HL-60 (cell line): ENCODE data around the gene PCDHAC1.

Experiments
- DNase-seq, 2 experiments: peaks; one replicate each; pipeline ENCODE4 v3.0.0-alpha.2; 2010 to 2020; ENCODE audit warnings: low read depth in 1 of 2, low spot score in 1 of 2
- H3K27ac ChIP-seq: fragments of 250-450 bp; sonication (Bioruptor Pico); replicated peaks from 2 replicates; pipeline ENCODE4 v1.5.1; 2020; ENCODE audit warnings: mild to moderate bottlenecking, moderate library complexity
- H3K27me3 ChIP-seq: fragments of 250-450 bp; sonication (Bioruptor Pico); 2 replicates; pipeline ENCODE4 v1.5.1; 2021; ENCODE audit warnings: mild to moderate bottlenecking, moderate library complexity; ENCODE audit not compliant: insufficient read depth, poor library complexity, severe bottlenecking
- H3K4me3 ChIP-seq: replicated peaks from 2 replicates; pipeline ENCODE4 v1.5.1; 2011; ENCODE audit warnings: mild to moderate bottlenecking, control low read depth, low read length; ENCODE audit not compliant: insufficient read depth
- CTCF ChIP-seq: IDR thresholded peaks from one replicate; pipeline ENCODE4 v1.5.1; 2011; ENCODE audit warnings: low read length, control low read depth, inconsistent platforms; ENCODE audit not compliant: insufficient read depth
- GABPA ChIP-seq: IDR thresholded peaks from 2 replicates; pipeline ENCODE4 v1.6.1; 2012; ENCODE audit warnings: low read depth
- POLR2AphosphoS5 ChIP-seq: IDR thresholded peaks from 2 replicates; pipeline ENCODE4 v1.6.1; 2012; ENCODE audit warnings: low read depth
- REST ChIP-seq: IDR thresholded peaks from 2 replicates; pipeline ENCODE4 v1.6.1; 2012; ENCODE audit warnings: low read depth; ENCODE audit not compliant: insufficient replicate concordance
- SPI1 ChIP-seq: IDR thresholded peaks from 2 replicates; pipeline ENCODE4 v1.6.1; 2012; ENCODE audit warnings: low read depth, mild to moderate bottlenecking, borderline replicate concordance

PCDHAC1 gene

GRCh38 chr5:140978983-140979382 is 52.9 kb downstream of the PCDHAC1 start:
- no peaks in the 10 kb centered on the region for H3K27me3 ChIP-seq
- no peak overlapping the region for H3K27ac ChIP-seq
- H3K4me3 ChIP-seq = no peak overlapping the region
- DNase-seq = no peak
- TF ChIP-seq CTCF (no peak), GABPA (no peak), POLR2AphosphoS5 (no peak), SPI1 (no peak), REST (no peak)
